GM23338 (cell line): ENCODE measurements around the gene ZFP92. TPM values are rescaled to one million over a fixed set of nuclear protein-coding genes. Genes with fewer than 3 reads are reported as not detected.

Source experiments
- ATAC-seq: fragments of 200-7000 bp; cut with Tn5 transposase; 3 replicates; pipeline ENCODE4 v1.9.1; 2020
- DNase-seq: peaks from one replicate; pipeline ENCODE4 v3.0.0-alpha.2; 2015; ENCODE audit warnings: low spot score
- H2AFZ ChIP-seq: fragments of 200-600 bp; sonication (generic); 2 replicates; pipeline ENCODE4 v1.8.0; 2016; ENCODE audit warnings: antibody characterized with exemption, mild to moderate bottlenecking, moderate library complexity
- H3F3A ChIP-seq: fragments of 200-600 bp; sonication (generic); replicated peaks from 2 replicates; pipeline ENCODE4 v1.8.0; 2017; ENCODE audit warnings: antibody characterized with exemption, mixed run types, low read depth
- H3K27ac ChIP-seq: fragments of 200-600 bp; sonication (generic); 2 replicates; pipeline ENCODE4 v1.6.1; 2016; ENCODE audit warnings: low read depth
- H3K27me3 ChIP-seq: fragments of 200-600 bp; sonication (generic); 2 replicates; pipeline ENCODE4 v1.8.0; 2016; ENCODE audit warnings: mild to moderate bottlenecking, mixed run types, moderate library complexity; ENCODE audit not compliant: insufficient read depth
- H3K36me3 ChIP-seq: fragments of 200-600 bp; sonication (generic); 2 replicates; pipeline ENCODE4 v1.8.0; 2016; ENCODE audit warnings: mild to moderate bottlenecking; ENCODE audit not compliant: insufficient read depth
- H3K4me1 ChIP-seq: fragments of 200-600 bp; sonication (generic); 2 replicates; pipeline ENCODE4 v1.8.0; 2016; ENCODE audit warnings: mild to moderate bottlenecking, moderate library complexity; ENCODE audit not compliant: insufficient read depth
- H3K4me2 ChIP-seq: fragments of 200-600 bp; sonication (generic); 2 replicates; pipeline ENCODE4 v1.7.1; 2017; ENCODE audit warnings: mixed run types
- H3K4me3 ChIP-seq: fragments of 200-600 bp; sonication (generic); 2 replicates; pipeline ENCODE4 v1.6.1; 2016; ENCODE audit warnings: mixed run types
- H3K79me2 ChIP-seq: fragments of 200-600 bp; sonication (generic); replicated peaks from 2 replicates; pipeline ENCODE4 v1.8.0; 2017; ENCODE audit warnings: mild to moderate bottlenecking; ENCODE audit not compliant: insufficient read depth
- H3K9me2 ChIP-seq: fragments of 200-600 bp; sonication (generic); 2 replicates; pipeline ENCODE4 v1.8.0; 2017; ENCODE audit not compliant: insufficient read depth
- H4K20me1 ChIP-seq: fragments of 200-600 bp; sonication (generic); replicated peaks from 2 replicates; pipeline ENCODE4 v1.8.0; 2017; ENCODE audit warnings: mild to moderate bottlenecking; ENCODE audit not compliant: insufficient read depth
- H3K27ac Mint-ChIP-seq: 2 replicates; pipeline ENCODE4 v1.8.0; 2020; ENCODE audit warnings: inconsistent platforms, mild to moderate bottlenecking, moderate library complexity, mixed read lengths
- H3K27me3 Mint-ChIP-seq: 3 replicates; pipeline ENCODE4 v1.8.0; 2022; ENCODE audit warnings: low read depth, mild to moderate bottlenecking, moderate library complexity, mixed read lengths, inconsistent platforms; ENCODE audit not compliant: insufficient read depth, poor library complexity
- H3K36me3 Mint-ChIP-seq: 3 replicates; pipeline ENCODE4 v1.8.0; 2021; ENCODE audit warnings: low read depth, mild to moderate bottlenecking, inconsistent platforms, moderate library complexity, mixed read lengths
- H3K4me1 Mint-ChIP-seq: 3 replicates; pipeline ENCODE4 v1.8.0; 2020; ENCODE audit warnings: mild to moderate bottlenecking, inconsistent platforms, mixed read lengths
- H3K4me3 Mint-ChIP-seq: 3 replicates; pipeline ENCODE4 v1.8.0; 2021; ENCODE audit warnings: moderate library complexity, mild to moderate bottlenecking, inconsistent platforms, mixed read lengths
- H3K9me3 Mint-ChIP-seq: 3 replicates; pipeline ENCODE4 v1.8.0; 2020; ENCODE audit warnings: moderate library complexity, mild to moderate bottlenecking, inconsistent platforms, mixed read lengths
- CREB1 ChIP-seq: fragments of 250-450 bp; sonication (Bioruptor Pico); IDR thresholded peaks from 2 replicates; pipeline ENCODE4 v1.5.0; 2020; ENCODE audit warnings: low read depth, mild to moderate bottlenecking, moderate library complexity
- EZH2 ChIP-seq: fragments of 200-600 bp; sonication (generic); IDR thresholded peaks from one replicate; pipeline ENCODE4 v1.8.0; 2017; ENCODE audit warnings: antibody characterized with exemption, mild to moderate bottlenecking, low read depth; ENCODE audit not compliant: unreplicated experiment
- ZNF114 ChIP-seq: fragments of 250-450 bp; sonication (Bioruptor Pico); IDR thresholded peaks from 2 replicates; pipeline ENCODE4 v1.5.0; 2020; ENCODE audit warnings: mild to moderate bottlenecking, moderate library complexity
- polyA plus RNA-seq: library from polyadenylated mRNA; unstranded; fragments of >200 nt; fragmentation: Nextera tagmentation; extraction: Ambion mirVana; gene quantifications from 2 replicates; pipeline ENCODE4 v1.2.1, GENCODE V29; 2016
- total RNA-seq: library from RNA; depleted of rRNA; stranded (reverse); fragments of >200 nt; shearing (Covaris generic); gene quantifications from 2 replicates; pipeline ENCODE4 v1.2.3, GENCODE V29; 2014
- TF ChIP-seq, protein P1 (sequence below): IDR thresholded peaks from one replicate; pipeline ENCODE4 v1.6.1; 2018; ENCODE audit warnings: antibody characterized with exemption; ENCODE audit not compliant: unreplicated experiment
- TF ChIP-seq, protein P2 (sequence below), 2 experiments: fragments of 200-600 bp in 1 of 2; sonication (generic) in 1 of 2; conservative IDR thresholded peaks; 2 replicates each; pipeline versions ENCODE4 v1.5.1 to v1.6.1; 2016 to 2017; ENCODE audit warnings: antibody characterized with exemption in 2 of 2, low read depth in 2 of 2, mild to moderate bottlenecking in 2 of 2, moderate library complexity in 1 of 2

The ZFP92 gene
- total and polyA plus RNA-seq, 2 experiments from 2014 or later: 0.05 to 0.52 TPM

GRCh38 chrX:153374426-153374825 is 36.8 kb upstream of the ZFP92 start:
- peaks cover 3% of the 10 kb centered on the region for H3K27me3 Mint-ChIP-seq
- Histone ChIP-seq H4K20me1 (no peaks in the 10 kb centered on the region), H3K36me3 (no peaks in the 10 kb centered on the region), H3K9me2 (no peaks in the 10 kb centered on the region), H3K27me3 (no peaks in the 10 kb centered on the region), H2AFZ (no peak overlapping the region), H3F3A (no peaks in the 10 kb centered on the region), H3K4me3 (no peak overlapping the region), H3K27ac (no peak overlapping the region), H3K4me2 (no peak overlapping the region), H3K79me2 (no peaks in the 10 kb centered on the region), H3K4me1 (no peaks in the 10 kb centered on the region)
- no peak overlapping the region for H3K4me3 Mint-ChIP-seq
- H3K4me1 Mint-ChIP-seq: peaks cover 6% of the 10 kb centered on the region; the same call in 2 of the 3 replicates
- TF ChIP-seq, protein P1, sequence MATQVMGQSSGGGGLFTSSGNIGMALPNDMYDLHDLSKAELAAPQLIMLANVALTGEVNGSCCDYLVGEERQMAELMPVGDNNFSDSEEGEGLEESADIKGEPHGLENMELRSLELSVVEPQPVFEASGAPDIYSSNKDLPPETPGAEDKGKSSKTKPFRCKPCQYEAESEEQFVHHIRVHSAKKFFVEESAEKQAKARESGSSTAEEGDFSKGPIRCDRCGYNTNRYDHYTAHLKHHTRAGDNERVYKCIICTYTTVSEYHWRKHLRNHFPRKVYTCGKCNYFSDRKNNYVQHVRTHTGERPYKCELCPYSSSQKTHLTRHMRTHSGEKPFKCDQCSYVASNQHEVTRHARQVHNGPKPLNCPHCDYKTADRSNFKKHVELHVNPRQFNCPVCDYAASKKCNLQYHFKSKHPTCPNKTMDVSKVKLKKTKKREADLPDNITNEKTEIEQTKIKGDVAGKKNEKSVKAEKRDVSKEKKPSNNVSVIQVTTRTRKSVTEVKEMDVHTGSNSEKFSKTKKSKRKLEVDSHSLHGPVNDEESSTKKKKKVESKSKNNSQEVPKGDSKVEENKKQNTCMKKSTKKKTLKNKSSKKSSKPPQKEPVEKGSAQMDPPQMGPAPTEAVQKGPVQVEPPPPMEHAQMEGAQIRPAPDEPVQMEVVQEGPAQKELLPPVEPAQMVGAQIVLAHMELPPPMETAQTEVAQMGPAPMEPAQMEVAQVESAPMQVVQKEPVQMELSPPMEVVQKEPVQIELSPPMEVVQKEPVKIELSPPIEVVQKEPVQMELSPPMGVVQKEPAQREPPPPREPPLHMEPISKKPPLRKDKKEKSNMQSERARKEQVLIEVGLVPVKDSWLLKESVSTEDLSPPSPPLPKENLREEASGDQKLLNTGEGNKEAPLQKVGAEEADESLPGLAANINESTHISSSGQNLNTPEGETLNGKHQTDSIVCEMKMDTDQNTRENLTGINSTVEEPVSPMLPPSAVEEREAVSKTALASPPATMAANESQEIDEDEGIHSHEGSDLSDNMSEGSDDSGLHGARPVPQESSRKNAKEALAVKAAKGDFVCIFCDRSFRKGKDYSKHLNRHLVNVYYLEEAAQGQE: no peak
- TF ChIP-seq, protein P2, sequence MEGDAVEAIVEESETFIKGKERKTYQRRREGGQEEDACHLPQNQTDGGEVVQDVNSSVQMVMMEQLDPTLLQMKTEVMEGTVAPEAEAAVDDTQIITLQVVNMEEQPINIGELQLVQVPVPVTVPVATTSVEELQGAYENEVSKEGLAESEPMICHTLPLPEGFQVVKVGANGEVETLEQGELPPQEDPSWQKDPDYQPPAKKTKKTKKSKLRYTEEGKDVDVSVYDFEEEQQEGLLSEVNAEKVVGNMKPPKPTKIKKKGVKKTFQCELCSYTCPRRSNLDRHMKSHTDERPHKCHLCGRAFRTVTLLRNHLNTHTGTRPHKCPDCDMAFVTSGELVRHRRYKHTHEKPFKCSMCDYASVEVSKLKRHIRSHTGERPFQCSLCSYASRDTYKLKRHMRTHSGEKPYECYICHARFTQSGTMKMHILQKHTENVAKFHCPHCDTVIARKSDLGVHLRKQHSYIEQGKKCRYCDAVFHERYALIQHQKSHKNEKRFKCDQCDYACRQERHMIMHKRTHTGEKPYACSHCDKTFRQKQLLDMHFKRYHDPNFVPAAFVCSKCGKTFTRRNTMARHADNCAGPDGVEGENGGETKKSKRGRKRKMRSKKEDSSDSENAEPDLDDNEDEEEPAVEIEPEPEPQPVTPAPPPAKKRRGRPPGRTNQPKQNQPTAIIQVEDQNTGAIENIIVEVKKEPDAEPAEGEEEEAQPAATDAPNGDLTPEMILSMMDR (conservative IDR thresholded peaks at IDR 0.05; ENCODE audit: low read depth in 2 of 2): peak; percentile 37 to 46
- no peak for ATAC-seq
- no peak overlapping the region for H3K27ac Mint-ChIP-seq
- no peak for DNase-seq
- H3K36me3 Mint-ChIP-seq: peaks cover 3% of the 10 kb centered on the region; the same call in 2 of the 3 replicates
- H3K9me3 Mint-ChIP-seq: peaks cover 6% of the 10 kb centered on the region; the same call in 2 of the 3 replicates

- no peaks in the 10 kb centered on the region for H3K79me2 ChIP-seq
- no peak for DNase-seq
- no peak overlapping the region for H3K4me3 ChIP-seq
- H4K20me1 ChIP-seq: no peaks in the 10 kb centered on the region
- H3K27ac Mint-ChIP-seq: no peak overlapping the region
- H3K36me3 ChIP-seq: no peaks in the 10 kb centered on the region
- H3K27me3 Mint-ChIP-seq: peaks cover 3% of the 10 kb centered on the region
- H3K36me3 Mint-ChIP-seq: peaks cover 3% of the 10 kb centered on the region; the same call in 2 of the 3 replicates
- H3K27me3 ChIP-seq: no peaks in the 10 kb centered on the region
- H2AFZ ChIP-seq: no peak overlapping the region
- H3K4me3 Mint-ChIP-seq: no peak overlapping the region
- H3K4me2 ChIP-seq: no peak overlapping the region
- no peak for TF ChIP-seq CREB1 (CRISPR knock-in tag)
- no peak for TF ChIP-seq ZNF114
- TF ChIP-seq, protein P1: no peak
- no peak for TF ChIP-seq EZH2
- peaks cover 6% of the 10 kb centered on the region; the same call in 2 of the 3 replicates for H3K9me3 Mint-ChIP-seq
- H3K9me2 ChIP-seq: no peaks in the 10 kb centered on the region
- no peaks in the 10 kb centered on the region for H3F3A ChIP-seq
- H3K4me1 Mint-ChIP-seq: peaks cover 6% of the 10 kb centered on the region; the same call in 2 of the 3 replicates
- no peak overlapping the region for H3K27ac ChIP-seq
- no peaks in the 10 kb centered on the region for H3K4me1 ChIP-seq
- no peak for ATAC-seq
These were observed 35.7 kb upstream of the ZFP92 start for GRCh38 chrX:153375571-153375970.
